Spleen (tissue), 7 donors: ENCODE results near the gene UGT1A7.

ENCODE experiments used
- POLR2A ChIP-seq, 3 donors: fragments of 450-650 bp; IDR thresholded peaks; one replicate each; pipeline ENCODE4 v1.5.1; 2017; ENCODE audit warnings: antibody characterized with exemption in 3 of 3, mild to moderate bottlenecking in 1 of 3
- POLR2AphosphoS5 ChIP-seq, 3 donors: sonication (generic); formaldehyde crosslinking; IDR thresholded peaks; one replicate each; pipeline ENCODE4 v1.5.1; 2017; ENCODE audit warnings: antibody characterized with exemption in 3 of 3
- TF ChIP-seq, protein P1 (sequence below), 11 experiments: fragments of 200-600 bp in 7 of 11; fragments of 450-650 bp in 4 of 11; sonication (generic) in 4 of 11; IDR thresholded peaks in 8 of 11; conservative IDR thresholded peaks in 3 of 11; 1 replicate in 7 of 11; 2 replicates in 4 of 11; pipeline versions ENCODE4 v1.4.0 to v1.8.0; 2016 to 2021; ENCODE audit warnings: antibody characterized with exemption in 11 of 11, inconsistent platforms in 4 of 11, mild to moderate bottlenecking in 1 of 11
- donor health status: DM: no; HTN: no; CAD: no; lungs with moderate emphysema.
- donor health status: DM: no; HTN: no; CAD: no.
- donor health status: DM: no; HTN: no; CAD: no.

- TF ChIP-seq POLR2AphosphoS5 (IDR thresholded peaks at IDR 0.05) (no peak), POLR2A (IDR thresholded peaks at IDR 0.05) (no peak)
- TF ChIP-seq, protein P1, sequence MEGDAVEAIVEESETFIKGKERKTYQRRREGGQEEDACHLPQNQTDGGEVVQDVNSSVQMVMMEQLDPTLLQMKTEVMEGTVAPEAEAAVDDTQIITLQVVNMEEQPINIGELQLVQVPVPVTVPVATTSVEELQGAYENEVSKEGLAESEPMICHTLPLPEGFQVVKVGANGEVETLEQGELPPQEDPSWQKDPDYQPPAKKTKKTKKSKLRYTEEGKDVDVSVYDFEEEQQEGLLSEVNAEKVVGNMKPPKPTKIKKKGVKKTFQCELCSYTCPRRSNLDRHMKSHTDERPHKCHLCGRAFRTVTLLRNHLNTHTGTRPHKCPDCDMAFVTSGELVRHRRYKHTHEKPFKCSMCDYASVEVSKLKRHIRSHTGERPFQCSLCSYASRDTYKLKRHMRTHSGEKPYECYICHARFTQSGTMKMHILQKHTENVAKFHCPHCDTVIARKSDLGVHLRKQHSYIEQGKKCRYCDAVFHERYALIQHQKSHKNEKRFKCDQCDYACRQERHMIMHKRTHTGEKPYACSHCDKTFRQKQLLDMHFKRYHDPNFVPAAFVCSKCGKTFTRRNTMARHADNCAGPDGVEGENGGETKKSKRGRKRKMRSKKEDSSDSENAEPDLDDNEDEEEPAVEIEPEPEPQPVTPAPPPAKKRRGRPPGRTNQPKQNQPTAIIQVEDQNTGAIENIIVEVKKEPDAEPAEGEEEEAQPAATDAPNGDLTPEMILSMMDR (IDR thresholded peaks at IDR 0.05 in 8 of 11, conservative IDR thresholded peaks at IDR 0.05 in 3 of 11), result no peak
Observed at GRCh38 chr2:233818639-233819621, 137.2 kb downstream of the UGT1A7 start.
